ENCODE results near the gene PACRG. TPM values are rescaled to one million over a fixed set of nuclear protein-coding genes. Genes with fewer than 3 reads are reported as not detected.

The PACRG gene
- total RNA-seq, 2 experiments from 2014 or later: not detected

- intact Hi-C loops (cut with micrococcal nuclease; ENCODE audit: unreplicated experiment): no loop called here
- Histone ChIP-seq H3K9me2 (ENCODE audit: insufficient read depth, low read length) (no peaks in the 10 kb centered on the region), H3K27ac (ENCODE audit: low read depth, low read length, poor library complexity, severe bottlenecking) (no peak overlapping the region), H3K36me3 (ENCODE audit: insufficient read depth, low read length) (no peaks in the 10 kb centered on the region), H3K4me1 (ENCODE audit: insufficient read depth, low read length, poor library complexity, severe bottlenecking) (no peaks in the 10 kb centered on the region), H2AFZ (ENCODE audit: low read length) (no peak overlapping the region), H4K20me1 (ENCODE audit: insufficient read depth, low read length) (no peaks in the 10 kb centered on the region), H3K4me3 (ENCODE audit: low read depth, low read length, poor library complexity, severe bottlenecking) (no peak overlapping the region), H3K79me2 (ENCODE audit: insufficient read depth, low read depth, low read length) (no peaks in the 10 kb centered on the region), H3K4me2 (ENCODE audit: low read length) (no peak overlapping the region), H3K9me3 (ENCODE audit: low read length) (no peaks in the 10 kb centered on the region)
- CTCF ChIA-PET (ENCODE audit: unreplicated experiment): no interaction called here
- no TSS peak for BruUV-seq (replicated peaks)
- TF ChIP-seq EZH2phosphoT487 (IDR thresholded peaks at IDR 0.05; ENCODE audit: borderline replicate concordance, low read depth, low read length): no peak
- POLR2A ChIA-PET: interaction anchor here (0.7 kb wide), 4 partner anchors 25 to 1177 kb away, joined by 4 to 6 read pairs (median 4); no protein-coding TSS in a partner anchor
- no peak for DNase-seq (ENCODE audit: low spot score)
Observed at GRCh38 chr6:163354761-163355425, 627.1 kb downstream of the PACRG start.

GRCh38 chr6:163355426-163355991 lies 627.7 kb downstream of the PACRG start:
- H3K4me2 ChIP-seq (ENCODE audit: low read length): no peak overlapping the region
- no peaks in the 10 kb centered on the region for H3K9me2 ChIP-seq (ENCODE audit: insufficient read depth, low read length)
- TF ChIP-seq EZH2phosphoT487 (IDR thresholded peaks at IDR 0.05; ENCODE audit: borderline replicate concordance, low read depth, low read length): no peak
- no peak for TF ChIP-seq CTCF (conservative IDR thresholded peaks at IDR 0.05; ENCODE audit: low read length)
- no TSS peak for BruUV-seq (replicated peaks)
- no peak overlapping the region for H3K27ac ChIP-seq (ENCODE audit: low read depth, low read length, poor library complexity, severe bottlenecking)
- DNase-seq (ENCODE audit: low spot score): no peak
- no peaks in the 10 kb centered on the region for H3K36me3 ChIP-seq (ENCODE audit: insufficient read depth, low read length)
- intact Hi-C loops (cut with micrococcal nuclease; ENCODE audit: unreplicated experiment): no loop called here
- no peak overlapping the region for H3K4me3 ChIP-seq (ENCODE audit: low read depth, low read length, poor library complexity, severe bottlenecking)
- no peaks in the 10 kb centered on the region for H3K4me1 ChIP-seq (ENCODE audit: insufficient read depth, low read length, poor library complexity, severe bottlenecking)
- no peaks in the 10 kb centered on the region for H3K79me2 ChIP-seq (ENCODE audit: insufficient read depth, low read depth, low read length)
- no peak overlapping the region for H2AFZ ChIP-seq (ENCODE audit: low read length)
- ChIA-PET CTCF (ENCODE audit: unreplicated experiment) (no interaction called here), POLR2A (interaction anchor here (0.7 kb wide), 4 partner anchors 24 to 1176 kb away, joined by 4 to 6 read pairs (median 4); no protein-coding TSS in a partner anchor)
- H3K9me3 ChIP-seq (ENCODE audit: low read length): no peaks in the 10 kb centered on the region
- no peaks in the 10 kb centered on the region for H4K20me1 ChIP-seq (ENCODE audit: insufficient read depth, low read length)

- no peak overlapping the region for H3K27ac ChIP-seq (ENCODE audit: low read depth, low read length, poor library complexity, severe bottlenecking)
- H3K9me2 ChIP-seq (ENCODE audit: insufficient read depth, low read length): no peaks in the 10 kb centered on the region
- H3K4me3 ChIP-seq (ENCODE audit: low read depth, low read length, poor library complexity, severe bottlenecking): no peak overlapping the region
- CTCF ChIA-PET (ENCODE audit: unreplicated experiment): no interaction called here
- no peaks in the 10 kb centered on the region for H3K4me1 ChIP-seq (ENCODE audit: insufficient read depth, low read length, poor library complexity, severe bottlenecking)
- no peak for DNase-seq (ENCODE audit: low spot score)
- H2AFZ ChIP-seq (ENCODE audit: low read length): no peak overlapping the region
- H3K79me2 ChIP-seq (ENCODE audit: insufficient read depth, low read depth, low read length): no peaks in the 10 kb centered on the region
- no TSS peak for BruUV-seq (replicated peaks)
- no peaks in the 10 kb centered on the region for H3K36me3 ChIP-seq (ENCODE audit: insufficient read depth, low read length)
- no peaks in the 10 kb centered on the region for H4K20me1 ChIP-seq (ENCODE audit: insufficient read depth, low read length)
- intact Hi-C loops (cut with micrococcal nuclease; ENCODE audit: unreplicated experiment): no loop called here
- H3K4me2 ChIP-seq (ENCODE audit: low read length): no peak overlapping the region
- TF ChIP-seq CTCF (conservative IDR thresholded peaks at IDR 0.05; ENCODE audit: low read length) (no peak), EZH2phosphoT487 (IDR thresholded peaks at IDR 0.05; ENCODE audit: borderline replicate concordance, low read depth, low read length) (no peak)
- POLR2A ChIA-PET: interaction anchor here (0.6 kb wide), 1 partner anchor 545 kb away, joined by 3 read pairs; no protein-coding TSS in a partner anchor
- no peaks in the 10 kb centered on the region for H3K9me3 ChIP-seq (ENCODE audit: low read length)
Observed at GRCh38 chr6:163356324-163356723, 628.5 kb downstream of the PACRG start.

Data from OCI-LY7 (cell line).